GM12892 (cell line): Measurements from ENCODE around the gene PSMC4.

Source experiments
- POLR2A ChIP-seq: IDR thresholded peaks from 2 replicates; pipeline ENCODE4 v1.6.1; 2011; ENCODE audit warnings: low read depth, low read length, control low read depth
- POLR2AphosphoS5 ChIP-seq: IDR thresholded peaks from 2 replicates; pipeline ENCODE4 v1.6.1; 2011; ENCODE audit warnings: low read depth, low read length, control low read depth
- TAF1 ChIP-seq: IDR thresholded peaks from 2 replicates; pipeline ENCODE4 v1.6.1; 2011; ENCODE audit warnings: low read depth, mild to moderate bottlenecking, control low read depth, low read length, borderline replicate concordance

DNA sequence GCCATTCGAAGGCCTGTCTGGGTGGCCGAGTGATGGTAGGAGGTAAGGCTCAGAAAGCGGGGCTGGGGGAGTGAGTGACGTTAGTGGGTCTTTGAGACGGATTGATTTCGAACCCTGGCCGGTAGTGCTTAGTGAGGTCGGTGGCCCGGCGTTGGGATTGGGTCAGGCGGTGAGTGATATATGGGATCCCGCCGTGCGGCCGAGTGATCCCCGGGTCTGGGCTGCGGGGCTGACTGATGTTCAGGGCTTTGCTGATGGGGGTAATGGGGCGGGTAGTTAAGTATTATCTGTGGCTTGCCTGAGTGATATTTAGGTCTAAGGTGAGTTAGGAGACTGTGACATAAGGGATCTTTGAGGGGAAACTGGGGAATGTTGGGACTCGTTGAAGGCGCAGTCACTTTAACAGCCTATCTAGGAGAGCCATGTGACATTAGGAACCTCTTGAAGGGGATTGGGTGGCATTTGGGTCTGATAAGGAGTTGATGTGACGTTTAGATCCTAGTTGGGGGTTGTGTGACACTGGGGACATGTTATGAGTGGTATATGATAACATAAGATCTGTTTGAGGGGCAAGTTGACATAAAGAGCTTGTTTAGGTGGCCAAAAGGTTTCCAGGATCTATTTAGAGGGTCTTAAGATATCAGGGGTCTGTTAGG lies 543 bp downstream of the PSMC4 start:
- no peak for TF ChIP-seq POLR2AphosphoS5
- TF ChIP-seq POLR2A, result no peak
- no peak for TF ChIP-seq TAF1
